ENCODE measurements around the gene MPC1.
A peak's percentile ranks its signal among the peaks of the same experiment; 100 is the strongest.
"Not testable (repeated sequence)": the region's sequence is repeated elsewhere in the genome, so short reads cannot be mapped to it uniquely, and the experiment has no call there.

Gene MPC1

GRCh38 chr6:166348305-166348949 lies 34.3 kb downstream of the MPC1 start:
- no peak for DNase-seq (ENCODE audit: low read depth in 2 of 2, low spot score in 1 of 2)

- no peak for DNase-seq (ENCODE audit: low read depth in 2 of 2, low spot score in 1 of 2)
Observed at GRCh38 chr6:166346965-166347364, 35.8 kb downstream of the MPC1 start.

DNA sequence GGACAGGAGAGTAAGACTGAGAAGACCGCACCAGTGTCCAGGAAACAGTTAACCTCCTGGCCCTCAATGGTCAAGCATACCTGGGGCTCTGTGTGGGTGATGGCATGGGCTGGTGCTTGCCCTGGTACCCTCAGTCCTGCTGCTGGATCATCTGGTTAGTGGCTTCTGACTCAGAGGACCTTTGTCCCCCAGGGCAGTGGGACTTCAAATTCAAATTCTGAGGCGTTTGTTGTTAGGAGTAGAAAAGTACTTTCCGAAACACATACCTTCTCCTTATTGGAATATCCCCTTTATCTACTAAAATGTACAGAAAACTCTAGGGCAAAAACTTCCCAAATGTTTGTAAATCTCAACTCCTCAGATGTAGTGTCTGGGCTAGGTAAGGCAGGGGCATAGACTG lies 36.3 kb downstream of the MPC1 start:
- no peak for DNase-seq (ENCODE audit: low read depth in 2 of 2, low spot score in 1 of 2)

GRCh38 chr6:166345672-166346071 lies 37.1 kb downstream of the MPC1 start:
- DNase-seq (ENCODE audit: low read depth in 2 of 2, low spot score in 1 of 2) = not testable (repeated sequence)

GRCh38 chr6:166344921-166345320 lies 37.8 kb downstream of the MPC1 start:
- not testable (repeated sequence) for DNase-seq (ENCODE audit: low read depth in 2 of 2, low spot score in 1 of 2)

GRCh38 chr6:166344240-166344639 lies 38.5 kb downstream of the MPC1 start:
- no peak for DNase-seq (ENCODE audit: low read depth in 2 of 2, low spot score in 1 of 2)

DNA sequence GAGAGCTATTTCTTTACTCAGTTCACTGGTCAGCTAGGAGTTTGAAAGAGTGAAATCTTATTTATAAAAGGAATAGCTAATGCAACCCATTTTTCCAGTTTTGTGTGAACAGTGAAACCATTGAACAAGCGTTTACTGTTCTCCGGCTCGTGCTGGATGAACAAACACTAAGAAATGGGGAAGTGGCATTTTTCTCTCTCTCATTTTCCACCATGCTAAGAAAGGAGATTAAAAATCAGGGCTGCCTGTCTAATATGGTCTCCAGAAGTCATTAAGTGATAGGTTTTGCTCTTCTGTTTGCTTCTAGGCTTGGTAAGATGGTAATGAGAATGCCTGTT lies 39.6 kb downstream of the MPC1 start:
- DNase-seq (ENCODE audit: low read depth in 2 of 2, low spot score in 1 of 2) = no peak

- DNase-seq (ENCODE audit: low read depth in 2 of 2, low spot score in 1 of 2) = peak; percentile 52 to 70
Observed at GRCh38 chr6:166342349-166343149, 40.2 kb downstream of the MPC1 start, which contains the start of gene SFT2D1. Gene SFT2D1, minus strand, starts transcription at chr6:166342545. Its CDS starts 64 bp downstream, at chr6:166342481.

GRCh38 chr6:166341977-166342348 lies 40.8 kb downstream of the MPC1 start:
- DNase-seq (ENCODE audit: low read depth in 2 of 2, low spot score in 1 of 2) = no peak

DNA sequence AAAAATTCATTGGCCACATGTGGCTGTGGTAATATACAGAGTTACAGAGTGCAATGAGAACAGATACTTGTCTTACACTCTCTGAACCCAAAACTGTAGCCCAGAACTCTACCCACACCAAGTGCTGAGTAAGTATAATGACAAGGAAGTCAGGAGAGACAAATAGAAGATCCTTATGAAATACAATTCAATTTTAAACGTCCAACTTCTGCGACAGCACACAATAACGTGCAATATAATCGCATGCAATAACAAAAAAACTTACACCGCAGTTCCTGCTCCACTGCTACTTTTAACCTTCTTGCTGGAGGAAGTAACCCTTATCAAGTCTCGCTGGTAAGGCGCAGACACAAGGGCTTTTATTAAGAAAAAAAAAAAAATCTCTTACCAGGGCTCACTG lies 41.3 kb downstream of the MPC1 start:
- DNase-seq (ENCODE audit: low read depth in 2 of 2, low spot score in 1 of 2) = no peak

GRCh38 chr6:166338854-166339253 lies 43.9 kb downstream of the MPC1 start:
- no peak for DNase-seq (ENCODE audit: low read depth in 2 of 2, low spot score in 1 of 2)

GRCh38 chr6:166336847-166337246 lies 45.9 kb downstream of the MPC1 start:
- DNase-seq (ENCODE audit: low read depth in 2 of 2, low spot score in 1 of 2) = no peak

- DNase-seq (ENCODE audit: low read depth in 2 of 2, low spot score in 1 of 2) = no peak
Observed at GRCh38 chr6:166335378-166336302, 47.1 kb downstream of the MPC1 start.

GRCh38 chr6:166334878-166335277 lies 47.9 kb downstream of the MPC1 start:
- no peak for DNase-seq (ENCODE audit: low read depth in 2 of 2, low spot score in 1 of 2)

DNA sequence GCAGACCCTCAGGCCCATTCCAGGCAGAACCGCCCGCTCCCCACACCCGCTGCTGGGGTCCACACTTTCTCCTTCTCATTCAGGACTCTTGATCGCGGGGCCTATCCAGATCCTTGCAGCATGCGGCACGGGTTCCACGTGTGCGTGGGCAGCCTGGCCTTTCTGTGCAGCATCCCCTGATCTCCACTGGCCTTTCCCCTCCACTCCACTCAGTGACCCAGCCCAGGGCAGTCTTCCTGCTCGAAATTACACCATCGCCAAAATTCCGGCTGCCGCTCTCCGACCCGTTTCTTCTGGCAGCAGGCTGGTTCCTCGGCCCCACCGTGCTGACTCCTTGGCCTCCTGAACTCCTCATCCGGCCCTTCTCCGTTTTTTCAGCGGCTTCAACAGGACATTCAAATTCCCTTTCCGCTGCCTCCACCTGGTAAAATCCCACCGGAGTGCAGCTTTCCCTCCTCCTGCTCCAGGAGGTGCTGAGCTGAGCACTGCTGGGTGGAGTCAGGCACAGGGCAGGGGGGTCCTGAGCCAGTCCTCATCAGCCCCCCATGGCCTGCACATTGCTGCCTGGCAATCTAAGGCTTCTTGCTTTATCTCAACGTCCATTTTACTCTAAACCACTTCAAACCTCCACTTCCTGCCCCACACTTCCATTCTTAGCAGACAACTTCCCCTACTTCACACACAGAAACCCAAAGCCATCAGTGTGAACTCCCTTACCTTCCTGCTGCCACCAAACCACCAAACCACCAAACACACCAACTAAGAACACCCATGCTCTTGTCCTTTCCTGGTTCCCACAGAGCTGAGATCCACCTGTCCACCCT lies 49.4 kb downstream of the MPC1 start:
- DNase-seq (ENCODE audit: low read depth in 2 of 2, low spot score in 1 of 2) = peak in 1 of 2 donors; percentile 13

DNA sequence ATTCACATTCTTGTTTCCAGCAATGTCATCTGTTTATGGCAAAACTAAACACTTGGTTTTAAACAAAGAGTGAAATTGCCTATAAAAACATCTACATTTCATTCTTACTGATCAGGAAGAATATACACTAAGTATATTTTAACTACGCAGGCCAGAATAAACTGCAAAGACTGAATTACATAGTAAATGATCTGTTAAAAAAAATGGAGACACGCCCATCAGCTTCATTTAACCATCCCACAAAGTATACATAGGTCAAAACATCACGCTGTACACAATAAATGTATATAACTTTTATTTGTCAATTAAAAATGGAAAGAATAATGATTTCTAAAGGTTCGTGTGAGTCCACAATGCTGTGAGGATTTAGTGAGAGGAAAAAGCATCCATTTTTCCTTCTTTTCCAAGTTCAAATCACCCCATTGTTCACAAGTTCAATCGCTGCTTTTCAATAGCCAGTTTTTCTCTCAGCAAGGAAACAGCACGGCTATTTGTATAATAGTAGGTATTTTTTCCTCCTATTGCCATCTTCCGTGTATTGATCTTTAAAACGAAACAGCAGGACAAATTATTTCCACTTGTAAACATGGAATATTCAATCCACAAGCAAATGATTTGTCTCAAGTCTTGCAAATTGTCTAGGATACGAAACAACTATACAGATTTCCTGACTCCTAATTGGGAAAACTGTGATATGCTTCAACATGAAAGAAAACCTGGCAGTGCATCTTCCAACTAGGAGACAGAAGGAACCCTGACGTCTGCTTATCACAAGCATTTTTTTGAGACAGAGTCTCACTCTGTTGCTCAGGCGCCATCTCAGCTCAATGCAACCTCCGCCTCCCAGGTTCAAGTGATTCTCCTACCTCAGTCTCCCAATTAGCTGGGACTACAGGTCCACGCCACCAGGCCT lies 51.0 kb downstream of the MPC1 start:
- no peak for DNase-seq (ENCODE audit: low read depth in 2 of 2, low spot score in 1 of 2)

- no peak for DNase-seq (ENCODE audit: low read depth in 2 of 2, low spot score in 1 of 2)
Observed at GRCh38 chr6:166330612-166331011, 52.1 kb downstream of the MPC1 start.

- DNase-seq (ENCODE audit: low read depth in 2 of 2, low spot score in 1 of 2) = no peak
Observed at GRCh38 chr6:166325383-166326042, 57.2 kb downstream of the MPC1 start.

- DNase-seq (ENCODE audit: low read depth in 2 of 2, low spot score in 1 of 2) = no peak
Observed at GRCh38 chr6:166323395-166323794, 59.3 kb downstream of the MPC1 start.
